Ishikawa (cell line): ENCODE measurements around the gene GRXCR1.

Experiments used
- CEBPB ChIP-seq: IDR thresholded peaks from 2 replicates; pipeline ENCODE4 v1.6.1; 2012
- CREB1 ChIP-seq: IDR thresholded peaks from 2 replicates; pipeline ENCODE4 v1.6.1; 2012; ENCODE audit warnings: low read depth
- EGR1 ChIP-seq: IDR thresholded peaks from 2 replicates; pipeline ENCODE4 v1.6.1; 2012
- EP300 ChIP-seq: IDR thresholded peaks from 2 replicates; pipeline ENCODE4 v1.6.1; 2012; ENCODE audit warnings: borderline replicate concordance
- FOXM1 ChIP-seq: IDR thresholded peaks from 2 replicates; pipeline ENCODE4 v1.6.1; 2012; ENCODE audit warnings: low read depth, borderline replicate concordance
- MAX ChIP-seq: IDR thresholded peaks from 2 replicates; pipeline ENCODE4 v1.6.1; 2012
- NFIC ChIP-seq: IDR thresholded peaks from 2 replicates; pipeline ENCODE4 v1.6.1; 2012
- RAD21 ChIP-seq: IDR thresholded peaks from 2 replicates; pipeline ENCODE4 v1.6.1; 2012; ENCODE audit warnings: low read depth
- REST ChIP-seq: IDR thresholded peaks from 2 replicates; pipeline ENCODE4 v1.6.1; 2012; ENCODE audit warnings: low read depth, mild to moderate bottlenecking
- TAF1 ChIP-seq: IDR thresholded peaks from 2 replicates; pipeline ENCODE4 v1.6.1; 2012; ENCODE audit warnings: low read depth, mild to moderate bottlenecking
- TCF12 ChIP-seq: IDR thresholded peaks from 2 replicates; pipeline ENCODE4 v1.6.1; 2012; ENCODE audit warnings: low read depth
- TEAD4 ChIP-seq: IDR thresholded peaks from 2 replicates; pipeline ENCODE4 v1.6.1; 2012
- USF1 ChIP-seq: IDR thresholded peaks from 2 replicates; pipeline ENCODE4 v1.6.1; 2012
- YY1 ChIP-seq: IDR thresholded peaks from 2 replicates; pipeline ENCODE4 v1.6.1; 2012; ENCODE audit warnings: low read depth
- ZBTB7A ChIP-seq: IDR thresholded peaks from 2 replicates; pipeline ENCODE4 v1.6.1; 2012; ENCODE audit warnings: low read depth

The GRXCR1 gene

GRCh38 chr4:42955746-42956505 is 63.4 kb downstream of the GRXCR1 start:
- TF ChIP-seq EGR1 (no peak), ZBTB7A (no peak), NFIC (no peak), USF1 (no peak), RAD21 (no peak), TAF1 (no peak), MAX (no peak), TCF12 (no peak), CREB1 (no peak), REST (no peak), YY1 (no peak), TEAD4 (no peak), FOXM1 (no peak), CEBPB (no peak), EP300 (no peak)

GRCh38 chr4:42965326-42965725 is 72.8 kb downstream of the GRXCR1 start:
- no peak for TF ChIP-seq YY1
- TF ChIP-seq TAF1, result no peak
- TF ChIP-seq RAD21, result peak; percentile 65
- TF ChIP-seq TCF12, result no peak

GRCh38 chr4:42985976-42986375 is 93.5 kb downstream of the GRXCR1 start:
- TF ChIP-seq TEAD4, result no peak
- TF ChIP-seq ZBTB7A, result no peak
- TF ChIP-seq TCF12, result no peak

GRCh38 chr4:42995343-42995944 is 102.9 kb downstream of the GRXCR1 start:
- peak; percentile 81 for TF ChIP-seq RAD21
- no peak for TF ChIP-seq ZBTB7A
- TF ChIP-seq CEBPB, result peak; percentile 56; the same call in 1 of the 2 replicates
- peak; percentile 30; the same call in 1 of the 2 replicates for TF ChIP-seq USF1
- no peak for TF ChIP-seq YY1

GRCh38 chr4:43008793-43009192 is 116.3 kb downstream of the GRXCR1 start:
- TF ChIP-seq NFIC (no peak), YY1 (no peak), CEBPB (peak; percentile 77), ZBTB7A (no peak), USF1 (no peak), EGR1 (no peak), RAD21 (no peak)

GRCh38 chr4:43014256-43014655 is 121.7 kb downstream of the GRXCR1 start:
- TF ChIP-seq TAF1 (no peak), EGR1 (no peak), MAX (no peak), EP300 (no peak), TEAD4 (no peak), USF1 (no peak), REST (no peak), NFIC (no peak), CEBPB (no peak), ZBTB7A (no peak), RAD21 (no peak), FOXM1 (no peak), CREB1 (no peak), TCF12 (no peak)
